Measurements from ENCODE around the gene ZFAND4.
"Not testable (repeated sequence)": the region's sequence is repeated elsewhere in the genome, so short reads cannot be mapped to it uniquely, and the experiment has no call there.

Gene ZFAND4

DNA sequence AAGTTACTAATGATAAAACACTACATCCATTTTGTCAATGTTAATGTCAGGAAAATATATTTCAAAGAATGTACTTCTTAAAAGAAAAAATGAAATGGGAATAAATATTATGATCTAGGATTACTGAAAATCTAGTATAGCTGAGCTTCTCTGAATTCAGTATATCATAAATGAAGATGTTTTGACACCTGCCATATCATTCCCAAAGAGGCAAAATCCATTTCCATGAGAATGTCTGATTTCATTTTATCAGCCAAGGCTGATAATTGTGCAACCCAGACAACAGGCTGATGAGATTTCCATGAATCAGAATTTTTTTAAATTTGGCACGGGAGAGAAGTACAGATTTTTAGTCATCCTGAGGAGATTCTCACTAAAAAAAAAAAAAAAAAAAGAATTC, 32.5 kb downstream of the ZFAND4 start:
- DNase-seq, result no peak

DNA sequence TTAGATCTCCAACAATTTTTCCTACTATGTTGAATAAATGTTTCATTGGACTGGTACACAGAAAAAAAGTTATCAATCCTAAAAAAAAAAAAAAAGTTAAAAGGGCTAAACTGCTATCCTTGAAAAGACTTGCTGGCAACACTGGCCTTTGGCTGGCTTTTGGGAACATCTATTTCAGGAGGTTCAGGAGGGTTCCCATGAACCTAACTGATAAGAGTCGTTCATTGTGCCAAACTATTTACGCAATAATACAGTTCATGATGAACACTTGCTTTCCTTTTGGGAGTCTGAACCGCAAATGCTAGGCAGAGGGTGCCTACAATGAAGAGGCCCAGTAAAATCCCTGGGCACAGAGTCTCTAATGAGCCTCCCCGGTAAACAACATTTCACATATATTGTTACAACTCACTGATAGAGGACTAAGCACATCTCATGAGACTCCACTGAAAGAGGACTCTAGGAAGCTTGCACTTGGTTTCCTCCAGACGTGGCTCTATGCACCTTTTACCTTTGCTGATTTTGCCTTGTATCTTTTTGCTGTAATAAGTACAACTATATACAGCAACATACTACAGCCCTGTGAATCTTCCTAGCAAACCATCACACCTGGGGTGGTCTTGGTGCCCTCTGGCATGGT, 45.0 kb downstream of the ZFAND4 start:
- DNase-seq, result no peak

DNA sequence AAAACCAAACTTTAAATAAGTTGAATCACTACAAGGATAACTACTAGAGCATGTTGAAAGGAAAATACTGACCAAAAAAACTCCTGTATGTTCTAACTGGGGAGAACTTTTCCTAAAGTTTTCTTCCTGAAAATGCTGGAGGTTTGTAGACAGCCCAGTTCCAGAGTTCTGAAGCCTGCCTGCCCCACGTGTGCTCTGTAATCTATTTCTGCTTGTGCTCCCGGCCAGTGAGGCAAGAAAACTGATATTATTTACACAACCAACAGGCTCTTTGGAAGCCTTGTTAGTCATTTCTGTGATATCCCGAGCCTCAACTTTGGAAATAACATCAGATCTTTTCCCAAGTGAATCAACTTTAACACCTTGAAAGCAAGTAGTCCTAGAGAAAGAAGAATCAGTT, 46.7 kb downstream of the ZFAND4 start:
- DNase-seq, result no peak

DNA sequence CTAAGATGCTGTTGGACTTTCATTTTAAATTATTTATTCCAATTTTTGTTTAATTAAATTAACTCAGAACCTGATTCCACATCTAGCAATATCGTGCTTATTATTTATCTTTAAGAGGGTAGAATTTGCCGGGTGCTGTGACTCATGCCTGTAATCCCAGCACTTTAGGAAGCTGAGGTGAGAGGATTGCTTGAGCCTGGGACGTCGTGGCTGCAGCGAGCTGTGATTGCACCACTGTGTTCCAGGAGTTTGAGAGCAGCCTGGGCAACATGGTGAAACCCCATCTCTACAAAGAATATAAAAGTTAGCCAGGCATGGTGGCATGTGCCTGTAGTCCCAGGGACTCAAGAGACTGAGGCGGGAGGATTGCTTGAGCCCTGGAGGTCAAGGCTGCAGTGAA, 47.8 kb downstream of the ZFAND4 start:
- DNase-seq, result no peak

DNA sequence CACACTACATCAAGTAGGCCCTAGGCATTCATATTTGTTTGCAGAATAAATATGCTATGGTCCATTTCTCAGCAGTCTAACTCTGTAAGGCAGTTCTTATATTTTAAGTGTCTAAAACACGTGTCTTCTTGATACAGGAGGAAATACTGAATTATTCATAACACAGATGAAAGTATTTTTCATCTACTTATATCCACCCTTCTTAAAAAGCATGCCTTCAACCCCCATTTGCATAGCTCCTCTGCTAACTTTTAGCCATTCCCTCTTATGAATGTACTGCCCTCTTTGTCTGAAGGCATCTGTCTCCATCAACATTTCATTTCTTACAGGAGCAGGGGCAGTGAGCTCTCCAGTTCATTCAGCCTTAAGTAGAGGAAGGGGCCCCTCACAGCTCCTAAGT, 57.7 kb downstream of the ZFAND4 start:
- DNase-seq, result no peak

DNA sequence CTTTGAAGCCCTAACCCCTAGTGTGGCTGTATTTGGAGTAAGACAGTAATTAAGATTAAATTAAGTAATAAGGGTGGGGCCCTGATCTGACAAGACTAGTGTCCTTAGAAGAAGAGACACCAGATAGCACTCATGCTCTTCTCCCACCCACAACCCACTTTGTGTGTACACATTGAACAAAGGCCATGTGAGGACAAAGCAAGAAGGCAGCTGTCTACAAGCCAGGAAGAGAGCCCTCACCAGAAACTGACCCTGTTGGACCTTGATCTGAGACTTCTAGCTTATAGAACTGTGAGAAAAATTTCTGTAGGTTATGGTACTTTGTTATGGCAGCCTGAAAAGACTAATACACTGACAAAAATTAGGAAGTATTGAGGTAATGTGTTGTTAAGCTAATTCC, 59.8 kb downstream of the ZFAND4 start:
- DNase-seq, result no peak

DNA sequence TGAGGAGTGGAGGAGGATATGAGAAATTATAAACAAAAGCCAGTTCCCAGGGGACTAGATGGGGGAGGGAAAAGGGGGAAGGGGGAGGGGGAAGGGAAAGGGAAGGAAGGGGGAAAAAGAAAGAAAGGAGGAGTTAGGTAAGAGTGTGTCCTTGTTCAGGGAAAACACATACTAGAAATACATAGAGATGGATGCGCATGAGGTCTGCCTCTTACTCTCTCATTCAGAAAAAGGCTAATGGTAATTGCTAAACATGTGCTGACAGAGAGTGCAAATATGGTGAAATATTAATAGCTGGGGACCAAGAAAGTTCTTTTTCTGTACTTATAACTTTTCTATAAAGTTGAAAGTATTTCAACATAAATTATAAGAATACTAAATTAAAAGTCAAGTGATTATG, 64.5 kb downstream of the ZFAND4 start:
- no peak for DNase-seq

DNA sequence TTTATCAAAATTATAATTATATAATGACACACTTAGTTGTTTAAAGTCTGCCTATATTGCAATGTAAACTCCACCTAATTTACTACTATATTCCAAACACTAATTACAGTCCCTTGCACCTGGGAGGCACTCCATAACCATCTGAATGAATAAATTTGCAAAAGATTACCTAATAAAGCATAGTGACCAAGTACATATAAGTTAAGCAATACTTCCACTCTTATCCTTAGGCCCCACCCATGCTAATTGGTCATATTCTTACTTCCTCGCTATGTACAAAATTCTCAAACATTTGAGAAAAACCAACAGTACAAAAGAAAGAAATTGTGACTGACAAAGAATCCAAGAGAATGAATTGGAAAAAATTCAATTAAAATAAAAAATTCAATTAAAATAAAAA, 65.3 kb downstream of the ZFAND4 start:
- no peak for DNase-seq

DNA sequence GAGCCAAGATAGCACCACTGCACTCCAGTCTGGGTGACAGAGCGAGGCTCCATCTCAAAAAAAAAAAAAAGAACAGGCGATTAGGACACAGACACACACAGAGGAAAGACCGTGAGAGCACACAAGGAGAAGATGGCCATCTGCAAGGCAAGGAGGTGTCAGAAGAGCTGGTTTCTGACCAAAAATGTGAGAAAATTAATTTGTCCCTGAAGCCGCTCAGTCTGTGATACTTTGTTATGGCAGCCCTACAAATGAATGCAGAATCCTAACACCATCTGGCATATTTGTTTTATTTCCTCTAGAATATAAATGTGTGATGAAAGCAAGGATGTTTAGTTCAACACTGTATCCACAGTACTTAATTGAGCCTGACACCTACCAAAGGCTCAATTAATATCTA, 69.7 kb downstream of the ZFAND4 start:
- DNase-seq, result no peak

DNA sequence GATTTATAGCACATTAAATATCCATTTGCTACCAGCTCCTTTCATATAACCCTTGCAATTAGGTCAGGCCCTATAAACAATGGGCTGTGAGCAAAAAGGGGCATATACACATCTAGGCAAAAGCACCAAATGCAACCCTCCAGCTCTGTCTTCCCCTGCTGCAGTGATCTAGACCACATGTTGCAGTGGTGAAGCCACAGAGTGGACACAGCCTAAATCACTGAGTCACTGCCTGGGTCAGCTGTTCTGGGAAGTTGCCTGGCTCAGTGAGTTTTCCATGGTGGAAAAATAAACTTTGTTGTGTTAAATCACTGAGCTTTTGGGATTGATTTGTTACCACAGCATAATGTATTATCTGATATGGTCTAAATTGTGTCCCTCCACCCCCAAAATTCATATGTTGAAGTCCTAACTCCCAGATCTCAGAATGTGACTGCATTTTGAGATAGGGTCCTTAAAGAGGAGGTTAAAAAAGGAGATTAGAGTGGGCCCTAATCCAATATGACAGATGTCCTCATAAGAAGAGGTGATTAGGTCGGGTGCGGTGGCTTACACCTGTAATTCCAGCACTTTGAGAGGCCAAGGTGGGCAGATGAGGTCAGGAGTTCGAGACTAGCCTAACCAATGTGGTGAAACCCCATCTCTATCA, 70.4 kb downstream of the ZFAND4 start:
- DNase-seq, result no peak

DNA sequence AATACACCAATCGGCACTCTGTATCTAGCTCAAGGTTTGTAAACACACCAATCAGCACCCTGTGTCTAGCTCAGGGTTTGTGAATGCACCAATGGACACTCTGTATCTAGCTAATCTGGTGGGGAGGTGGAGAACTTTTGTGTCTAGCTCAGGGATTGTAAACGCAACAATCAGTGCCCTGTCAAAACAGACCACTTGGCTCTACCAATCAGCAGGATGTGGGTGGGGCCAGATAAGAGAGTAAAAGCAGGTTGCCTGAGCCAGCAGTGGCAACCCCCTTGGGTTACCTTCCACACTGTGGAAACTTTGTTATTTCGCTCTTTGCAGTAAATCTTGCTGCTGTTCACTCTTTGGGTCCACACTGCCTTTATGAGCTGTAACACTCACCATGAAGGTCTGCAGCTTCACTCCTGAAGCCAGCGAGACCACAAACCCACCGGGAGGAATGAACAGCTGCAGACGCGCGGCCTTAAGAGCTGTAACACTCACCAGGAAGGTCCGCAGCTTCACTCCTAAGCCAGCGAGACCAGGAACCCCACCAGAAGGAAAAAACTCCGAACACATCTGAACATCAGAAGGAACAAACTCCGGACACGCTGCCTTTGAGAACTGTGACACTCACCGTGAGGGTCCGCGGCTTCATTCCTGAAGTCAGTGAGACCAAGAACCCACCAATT, 71.2 kb downstream of the ZFAND4 start:
- DNase-seq, result not testable (repeated sequence)

DNA sequence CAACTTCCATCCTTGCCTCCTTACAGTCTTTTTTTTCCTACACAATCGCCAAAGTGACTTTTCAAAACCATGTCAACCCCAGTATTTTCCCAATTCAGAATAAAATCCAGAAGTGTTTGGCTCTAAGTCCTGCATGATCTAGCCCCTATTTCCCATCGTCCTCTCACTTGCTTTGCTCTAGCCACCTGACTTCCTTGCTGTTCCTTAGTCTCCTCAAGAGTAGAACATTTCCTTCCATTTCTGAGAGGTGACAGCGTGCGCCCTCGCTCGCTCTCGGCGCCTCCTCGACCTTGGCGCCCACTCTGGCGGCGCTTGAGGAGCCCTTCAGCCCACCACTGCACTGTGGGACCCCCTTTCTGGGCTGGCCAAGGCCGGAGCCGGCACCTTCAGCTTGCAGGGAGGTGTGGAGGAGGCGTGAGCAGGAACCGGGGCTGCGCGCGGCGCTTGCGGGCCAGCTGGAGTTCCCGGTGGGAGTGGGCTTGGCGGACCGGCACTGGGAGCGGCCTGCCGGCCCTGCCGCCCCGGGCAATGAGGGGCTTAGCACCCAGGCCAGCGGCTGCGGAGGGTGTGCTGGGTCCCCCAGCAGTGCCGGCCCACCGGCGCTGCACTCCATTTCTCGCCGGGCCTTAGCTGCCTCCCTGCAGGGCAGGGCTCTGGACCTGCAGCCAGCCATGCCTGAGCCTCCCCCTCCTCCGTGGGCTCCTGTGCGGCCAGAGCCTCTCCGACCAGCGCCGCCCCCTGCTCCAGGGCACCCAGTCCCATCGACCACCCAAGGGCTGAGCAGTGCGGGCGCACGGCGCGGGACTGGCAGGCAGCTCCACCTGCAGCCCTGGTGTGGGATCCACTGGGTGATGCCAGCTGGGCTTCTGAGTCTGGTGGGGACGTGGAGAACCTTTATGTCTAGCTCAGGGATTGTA, 72.0 kb downstream of the ZFAND4 start:
- DNase-seq, result not testable (repeated sequence)

DNA sequence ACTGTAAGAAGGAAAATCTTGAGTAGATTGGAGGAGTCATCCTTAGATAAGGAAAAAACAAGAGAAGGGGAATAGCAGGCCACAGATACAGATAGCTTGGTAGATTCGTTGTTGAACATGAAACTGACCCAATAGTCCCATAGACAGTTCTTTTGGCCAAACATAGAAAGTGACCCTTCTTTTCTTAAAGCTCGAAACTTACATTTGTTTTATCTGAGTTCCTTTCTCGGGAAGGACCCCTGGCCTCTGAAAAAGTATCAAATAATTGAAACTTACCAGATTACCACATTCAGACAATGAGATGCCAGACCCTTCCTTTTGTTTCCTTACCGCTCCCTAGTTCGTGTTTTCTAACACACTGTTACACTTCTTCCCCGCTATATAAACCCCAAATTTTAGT, 72.9 kb downstream of the ZFAND4 start:
- DNase-seq, result no peak

DNA sequence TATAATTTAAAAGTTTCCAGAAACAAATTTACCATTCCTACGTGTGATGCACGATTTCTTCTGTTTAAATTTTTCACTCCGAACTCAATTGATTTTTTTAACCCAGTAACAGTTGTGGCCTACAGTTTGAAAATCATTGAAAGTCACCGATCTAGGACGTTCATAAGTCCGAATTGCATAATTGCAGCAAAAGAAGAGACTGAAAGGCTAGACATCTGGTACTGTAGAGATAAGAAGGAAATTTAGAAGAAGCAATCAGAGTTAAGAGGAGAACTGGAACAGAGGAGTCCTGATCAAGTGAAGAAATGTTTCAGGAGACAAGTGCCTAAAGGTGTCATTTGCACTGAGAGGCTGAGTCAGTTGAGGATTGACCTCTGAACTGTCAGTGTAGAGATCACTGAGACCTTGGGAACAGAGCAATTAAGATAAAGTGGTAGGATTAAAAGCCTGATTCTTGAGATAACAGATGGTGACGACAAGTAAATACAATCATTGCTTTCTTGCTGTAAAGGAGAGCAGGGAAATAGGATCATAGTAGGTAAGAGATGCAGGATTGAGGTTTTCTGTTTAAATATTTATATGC, 73.5 kb downstream of the ZFAND4 start:
- DNase-seq, result no peak

DNA sequence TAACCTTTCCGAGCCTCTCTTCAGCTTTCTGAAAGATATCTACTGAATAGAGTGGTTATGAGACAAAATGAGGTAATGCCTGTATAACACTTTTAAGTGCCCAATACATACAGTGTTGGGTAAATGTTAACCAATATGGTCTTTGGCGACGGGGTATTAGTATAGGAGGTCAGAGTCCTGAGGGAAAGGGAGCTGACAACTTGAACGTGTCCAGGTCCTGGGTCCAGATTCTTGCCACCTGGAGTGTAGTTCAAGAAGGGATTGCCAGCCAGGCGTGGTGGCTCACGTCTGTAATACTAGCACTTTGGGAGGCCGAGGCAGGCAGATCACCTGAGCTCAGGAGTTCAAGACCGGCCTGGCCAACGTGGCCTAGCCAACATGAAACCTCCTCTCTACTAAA, 76.0 kb downstream of the ZFAND4 start:
- DNase-seq, result no peak

DNA sequence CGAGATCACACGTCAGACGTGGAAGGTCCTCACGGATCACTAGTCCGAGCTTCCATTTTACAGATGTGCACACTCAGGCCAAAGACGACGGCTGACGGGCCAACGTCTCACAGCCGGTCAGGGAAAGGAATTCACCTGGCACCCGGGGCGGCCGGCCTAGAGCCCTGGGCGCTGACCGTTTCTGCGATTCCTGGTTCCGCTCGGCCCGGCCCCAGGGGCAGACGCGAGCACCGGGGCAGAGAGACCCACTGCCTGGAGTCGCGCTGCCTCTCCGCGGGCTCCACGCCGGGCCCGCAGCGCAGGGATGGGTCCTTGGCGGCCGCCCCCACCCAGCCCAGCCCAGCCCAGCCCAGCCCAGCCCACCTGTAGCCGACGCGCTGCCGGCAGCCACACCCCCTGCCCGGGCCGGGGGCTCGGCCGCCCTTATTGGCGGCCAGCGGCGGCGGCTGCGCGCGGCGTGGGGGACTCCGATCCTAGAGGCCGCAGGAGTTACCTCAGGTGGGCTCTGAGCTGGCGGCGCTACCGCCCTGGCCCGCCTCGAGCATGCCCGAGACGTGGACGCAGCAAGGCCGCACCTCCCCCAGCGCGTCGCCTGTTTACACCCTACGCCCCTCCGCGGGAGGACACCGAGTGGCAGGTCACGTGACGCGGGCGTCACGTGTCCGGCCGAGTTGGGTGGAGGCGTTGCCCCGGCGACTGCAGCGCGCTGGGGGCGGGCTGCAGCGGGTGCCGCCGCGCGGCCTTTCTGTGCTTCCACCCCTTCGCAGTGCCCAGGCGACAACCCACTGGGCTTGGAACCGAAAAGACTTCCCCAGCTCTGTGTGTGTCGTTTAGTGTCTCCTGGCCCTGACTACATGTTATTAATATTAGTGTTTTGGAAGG, 78.1 kb downstream of the ZFAND4 start:
- DNase-seq, result peak; percentile 86 to 88

DNA sequence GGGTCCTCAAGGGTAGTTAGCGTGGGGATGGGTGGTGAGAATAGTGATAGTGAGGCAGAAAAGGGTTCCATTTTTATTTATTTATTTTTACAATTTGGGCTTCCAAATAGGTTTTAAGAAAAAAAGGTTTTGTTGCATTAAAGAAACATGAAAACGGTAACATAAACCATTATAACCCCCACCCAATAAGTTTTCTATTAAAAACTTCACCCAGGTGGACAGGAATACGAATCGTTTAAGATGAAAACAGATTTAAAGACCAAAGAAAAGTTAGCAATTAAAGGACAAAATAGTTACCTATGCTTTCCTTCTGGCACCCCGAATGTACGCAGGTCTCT, 78.7 kb downstream of the ZFAND4 start:
- DNase-seq, result no peak

DNA sequence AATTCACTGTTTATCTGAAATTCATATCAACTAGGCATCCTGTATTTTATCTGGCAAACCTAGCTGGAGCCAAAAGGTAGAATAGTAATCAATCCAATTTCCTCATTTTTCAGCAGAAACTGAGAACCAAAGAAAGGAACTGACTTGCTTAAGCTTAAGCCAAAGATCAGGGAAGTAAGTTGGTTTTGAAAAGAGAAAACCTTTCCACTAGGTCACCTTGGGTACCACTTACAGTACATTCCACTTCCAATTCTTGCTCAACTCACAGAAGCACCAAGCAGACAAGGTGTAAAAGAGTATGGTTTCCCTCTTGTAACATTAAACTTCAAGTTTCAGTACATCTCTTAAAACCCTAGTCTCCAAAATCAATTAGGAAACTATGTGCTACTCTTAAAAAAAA, 79.6 kb downstream of the ZFAND4 start:
- no peak for DNase-seq

DNA sequence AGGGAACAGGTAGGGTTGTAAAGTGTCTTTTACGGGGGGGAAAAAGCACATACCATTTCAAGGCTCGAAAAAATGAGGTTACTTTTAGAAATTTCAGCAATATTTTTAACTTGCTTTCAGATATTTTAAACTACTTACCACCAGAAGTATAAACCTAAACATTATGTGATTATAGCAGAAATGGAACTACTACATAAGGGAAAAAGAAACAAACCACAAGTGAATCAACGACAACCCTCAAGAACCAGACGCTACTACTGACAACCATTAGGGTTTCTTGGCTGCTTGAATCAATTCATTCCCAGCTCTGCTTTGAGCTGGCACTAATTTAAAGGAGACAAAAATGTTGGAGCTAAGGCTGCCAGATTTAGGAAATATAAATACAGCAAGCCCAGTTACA, 80.1 kb downstream of the ZFAND4 start:
- DNase-seq, result no peak

DNA sequence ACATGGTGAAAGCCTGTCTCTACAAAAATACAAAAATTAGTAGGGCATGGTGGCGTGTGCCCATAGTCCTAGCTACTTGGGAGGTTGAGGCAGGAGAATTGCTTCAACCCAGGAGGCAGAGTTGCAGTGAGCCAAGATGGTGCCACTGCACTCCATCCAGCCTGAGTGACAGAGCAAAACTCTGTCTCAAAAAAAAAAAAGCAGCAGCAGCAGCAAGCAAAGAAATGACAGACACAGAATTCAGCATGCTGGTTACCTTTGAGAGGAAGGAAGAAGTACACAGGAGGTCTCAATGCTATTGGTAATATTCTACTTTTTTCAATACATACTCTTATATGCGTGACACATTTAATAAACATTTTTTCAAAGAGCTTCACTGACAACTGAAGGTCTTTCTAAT, 81.3 kb downstream of the ZFAND4 start:
- DNase-seq, result no peak

DNA sequence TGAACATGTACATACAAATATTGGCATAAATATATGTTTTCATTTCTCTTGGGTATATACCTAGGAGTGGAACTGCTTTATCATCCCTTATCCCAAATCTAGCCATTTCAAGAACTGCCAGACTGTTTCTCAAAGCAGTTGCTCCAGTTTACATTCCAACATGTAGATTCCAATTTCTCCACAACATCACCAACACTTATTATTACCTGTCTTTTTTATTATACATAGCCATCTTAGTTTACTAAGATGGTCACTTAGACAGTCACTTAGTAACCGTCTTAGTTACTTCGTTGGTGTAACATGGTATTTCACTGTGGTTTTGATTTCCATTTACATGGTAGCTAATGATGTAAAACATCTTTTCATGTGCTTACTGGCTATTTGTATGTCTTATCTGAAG, 82.7 kb downstream of the ZFAND4 start:
- no peak for DNase-seq

DNA sequence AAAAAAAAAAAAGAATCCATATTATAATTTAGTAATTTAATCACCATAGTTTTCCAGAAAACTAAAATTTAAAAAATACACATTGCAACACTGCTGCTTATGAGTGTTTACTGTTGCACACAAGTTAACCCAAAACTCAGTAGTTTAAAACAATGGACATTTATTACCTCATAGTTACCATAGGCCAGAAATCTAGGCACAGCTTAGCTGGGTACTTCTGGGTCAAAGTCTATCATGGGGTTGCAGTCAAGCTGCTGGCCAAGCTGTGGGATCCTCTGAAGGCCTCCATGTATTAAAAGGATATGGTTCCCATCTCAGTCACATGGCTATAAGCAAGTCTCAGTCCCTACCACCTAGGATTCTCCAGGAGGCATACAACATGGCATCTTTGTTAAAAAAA, 83.6 kb downstream of the ZFAND4 start:
- DNase-seq, result no peak

Measured in activated CD4-positive, alpha-beta T cell treated with anti-CD3 and anti-CD28 coated beads, Interleukin-2, amount 50 U/mL, for 48 hours (primary cell).